GM03348 (cell line): ENCODE measurements around the gene EML2.
"Not testable (repeated sequence)": the region's sequence is repeated elsewhere in the genome, so short reads cannot be mapped to it uniquely, and the experiment has no call there.

ENCODE experiments used
- DNase-seq: peaks from one replicate; pipeline ENCODE4 v3.0.0; 2012; ENCODE audit warnings: low spot score

Gene EML2

GRCh38 chr19:45638930-45639729, at the start of gene EML2:
Gene EML2, minus strand, starts transcription at chr19:45639397. Its CDS starts 21 bp downstream, at chr19:45639376.
- DNase-seq, result peak; percentile 90

- DNase-seq, result no peak
Measured at GRCh38 chr19:45687599-45687998, 48.4 kb upstream of the EML2 start.

GRCh38 chr19:45685045-45685444, 45.8 kb upstream of the EML2 start:
- not testable (repeated sequence) for DNase-seq

- DNase-seq, result no peak
Measured at GRCh38 chr19:45682908-45683307, 43.7 kb upstream of the EML2 start.

GRCh38 chr19:45682117-45682516, 42.9 kb upstream of the EML2 start:
- no peak for DNase-seq

GRCh38 chr19:45681391-45682015, 42.3 kb upstream of the EML2 start:
- DNase-seq, result peak; percentile 93

GRCh38 chr19:45677351-45678230, 38.4 kb upstream of the EML2 start:
- peak; percentile 41 for DNase-seq

- no peak for DNase-seq
Measured at GRCh38 chr19:45676851-45677263, 37.7 kb upstream of the EML2 start.

- no peak for DNase-seq
Measured at GRCh38 chr19:45674946-45675345, 35.7 kb upstream of the EML2 start.

GRCh38 chr19:45670670-45671453, 31.7 kb upstream of the EML2 start:
- peak; percentile 75 for DNase-seq

- DNase-seq, result no peak
Measured at GRCh38 chr19:45668342-45668871, 29.2 kb upstream of the EML2 start.

- DNase-seq, result peak; percentile 45
Measured at GRCh38 chr19:45667620-45668341, 28.6 kb upstream of the EML2 start, which contains the start of gene GIPR. Gene GIPR, plus strand, starts transcription at chr19:45668221. Its CDS starts 1,300 bp downstream, at chr19:45669521.

- no peak for DNase-seq
Measured at GRCh38 chr19:45664575-45664974, 25.4 kb upstream of the EML2 start.

- DNase-seq, result no peak
Measured at GRCh38 chr19:45663800-45664199, 24.6 kb upstream of the EML2 start.

- DNase-seq, result no peak
Measured at GRCh38 chr19:45660636-45661035, 21.4 kb upstream of the EML2 start.

GRCh38 chr19:45659096-45659729, 20.0 kb upstream of the EML2 start:
- no peak for DNase-seq

GRCh38 chr19:45657520-45658167, 18.4 kb upstream of the EML2 start:
- DNase-seq, result no peak

GRCh38 chr19:45655073-45655472, 15.9 kb upstream of the EML2 start:
- no peak for DNase-seq

GRCh38 chr19:45653634-45654033, 14.4 kb upstream of the EML2 start:
- no peak for DNase-seq

- DNase-seq, result no peak
Measured at GRCh38 chr19:45650722-45651121, 11.5 kb upstream of the EML2 start.
